GM18507 (cell line): Measurements from ENCODE around the gene TNPO1.
A peak's percentile ranks its signal among the peaks of the same experiment; 100 is the strongest.

ENCODE experiments used
- DNase-seq: peaks from one replicate; pipeline ENCODE4 v3.0.0; 2011; ENCODE audit warnings: low read depth; ENCODE audit not compliant: insufficient read length; ENCODE audit errors: extremely low spot score
- FAIRE-seq: peaks from 2 replicates; lab custom pipeline; 2011; peaks lifted over from hg19 to GRCh38; lab: Jason Lieb, UNC

The TNPO1 gene

DNA sequence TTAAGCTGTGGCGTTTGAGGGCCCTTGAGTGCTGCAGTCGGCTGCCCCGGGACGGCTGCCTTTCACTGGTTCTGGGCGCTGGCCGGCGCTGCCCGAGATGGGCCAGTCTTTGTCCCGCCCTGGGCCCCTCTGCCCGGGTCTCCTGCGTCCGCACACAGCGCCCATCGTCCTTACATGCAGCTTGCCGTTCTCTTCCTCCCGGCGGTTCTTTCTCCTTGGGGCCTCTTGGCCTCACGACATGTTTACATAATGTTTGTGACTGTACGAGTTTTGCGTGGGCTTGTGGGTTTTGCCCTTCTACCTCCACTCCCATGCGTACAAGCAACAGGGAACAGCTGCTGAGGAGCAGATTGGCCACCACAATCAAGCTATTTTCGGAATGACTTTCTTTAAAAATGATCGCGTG is 618 bp downstream of the TNPO1 start:
- DNase-seq (peak; percentile 17), FAIRE-seq (peak; percentile 67)

GRCh38 chr5:72817671-72818266 is 1.3 kb downstream of the TNPO1 start:
- DNase-seq = no peak
- FAIRE-seq = no peak

GRCh38 chr5:72818866-72819534 is 2.5 kb downstream of the TNPO1 start:
- FAIRE-seq (peak; percentile 54), DNase-seq (no peak)

GRCh38 chr5:72821776-72822175 is 5.3 kb downstream of the TNPO1 start:
- DNase-seq = no peak
- no peak for FAIRE-seq

GRCh38 chr5:72822944-72823343 is 6.5 kb downstream of the TNPO1 start:
- DNase-seq (no peak), FAIRE-seq (no peak)

DNA sequence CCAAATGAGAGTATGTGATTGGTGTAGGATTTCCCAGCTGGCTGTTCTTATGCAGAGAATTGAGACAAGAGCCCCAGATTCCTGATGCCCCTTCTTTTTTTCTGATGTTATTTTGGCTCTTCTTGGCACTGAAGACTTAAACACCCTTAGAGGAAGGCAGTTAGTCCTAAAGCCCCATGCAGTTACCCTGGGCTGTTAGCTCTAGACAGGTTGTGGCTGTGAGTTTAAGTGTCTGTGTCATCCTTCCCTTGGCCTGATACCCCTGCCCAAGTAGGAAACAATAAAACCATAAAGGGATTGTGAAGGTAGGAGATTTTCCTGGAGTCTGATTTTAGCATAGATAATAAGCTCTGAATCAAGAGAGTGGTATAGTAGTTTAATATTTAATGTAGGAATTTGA is 13.2 kb downstream of the TNPO1 start:
- DNase-seq (no peak), FAIRE-seq (no peak)

GRCh38 chr5:72830362-72830761 is 13.9 kb downstream of the TNPO1 start:
- DNase-seq (no peak), FAIRE-seq (no peak)

GRCh38 chr5:72831685-72832084 is 15.2 kb downstream of the TNPO1 start:
- no peak for FAIRE-seq
- DNase-seq = no peak

DNA sequence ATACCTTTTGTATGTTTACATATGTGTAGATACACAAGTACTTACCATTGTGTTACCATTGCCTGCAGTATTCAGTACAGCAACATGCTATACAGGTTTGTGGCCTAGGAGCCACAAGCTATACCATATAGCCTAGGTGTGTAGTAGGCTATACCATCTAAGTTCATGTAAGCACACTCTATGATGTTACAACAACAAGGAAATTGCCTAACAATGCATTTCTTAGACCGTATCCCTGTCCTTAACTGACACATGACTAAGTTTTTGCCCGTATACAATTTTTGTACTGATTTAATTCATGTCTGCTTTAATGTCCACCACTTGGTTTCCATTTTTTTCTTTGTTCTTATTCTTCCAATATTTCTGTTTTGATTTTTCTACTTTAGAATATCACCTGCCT is 18.5 kb downstream of the TNPO1 start:
- DNase-seq (no peak), FAIRE-seq (no peak)

DNA sequence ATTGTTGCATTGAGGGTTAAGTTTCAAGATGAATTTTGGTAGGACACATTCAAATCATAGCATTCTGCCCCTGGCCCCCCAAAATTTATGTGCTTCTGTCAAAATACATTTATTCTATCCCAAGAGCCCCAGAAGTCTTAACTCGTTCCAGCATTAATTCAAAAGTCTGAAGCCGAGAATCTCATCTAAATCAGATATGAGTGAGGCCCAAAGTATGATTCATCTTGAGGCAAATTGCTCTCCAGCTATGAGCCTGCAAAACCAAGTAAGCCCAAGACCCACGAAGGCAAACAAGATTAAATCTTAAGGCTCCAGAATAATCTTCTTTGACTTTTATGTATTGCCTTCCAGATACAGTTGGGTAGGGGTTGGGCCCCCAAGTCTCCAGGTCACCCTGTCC is 19.2 kb downstream of the TNPO1 start:
- no peak for DNase-seq
- no peak for FAIRE-seq

GRCh38 chr5:72836810-72837209 is 20.3 kb downstream of the TNPO1 start:
- no peak for DNase-seq
- peak; percentile 41 for FAIRE-seq

DNA sequence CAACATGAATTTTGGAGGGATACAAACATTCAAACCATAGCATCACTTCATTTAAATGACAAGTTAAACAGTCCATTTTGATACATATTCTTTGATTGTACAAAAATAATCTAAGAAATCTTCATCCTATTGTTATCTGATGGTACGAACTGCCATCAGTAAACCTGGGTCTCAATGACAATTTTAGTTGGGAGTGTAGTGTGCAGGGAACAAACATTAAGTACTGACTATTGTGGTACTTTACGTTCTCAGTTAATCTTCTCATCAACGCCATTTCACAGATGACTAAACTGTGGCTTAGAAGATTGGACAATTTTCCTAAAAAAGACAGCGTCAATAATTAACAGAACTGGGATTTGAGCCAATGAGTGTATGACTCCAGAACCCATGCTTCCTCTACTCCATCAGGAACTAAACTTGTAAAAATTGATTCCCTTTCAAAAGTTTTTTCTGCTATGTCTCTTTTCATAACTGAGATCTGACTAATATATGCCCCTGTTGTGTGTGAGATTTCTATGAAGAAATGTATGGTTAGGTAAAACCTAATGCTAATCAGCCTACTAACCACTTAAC is 21.1 kb downstream of the TNPO1 start:
- FAIRE-seq = no peak
- no peak for DNase-seq

DNA sequence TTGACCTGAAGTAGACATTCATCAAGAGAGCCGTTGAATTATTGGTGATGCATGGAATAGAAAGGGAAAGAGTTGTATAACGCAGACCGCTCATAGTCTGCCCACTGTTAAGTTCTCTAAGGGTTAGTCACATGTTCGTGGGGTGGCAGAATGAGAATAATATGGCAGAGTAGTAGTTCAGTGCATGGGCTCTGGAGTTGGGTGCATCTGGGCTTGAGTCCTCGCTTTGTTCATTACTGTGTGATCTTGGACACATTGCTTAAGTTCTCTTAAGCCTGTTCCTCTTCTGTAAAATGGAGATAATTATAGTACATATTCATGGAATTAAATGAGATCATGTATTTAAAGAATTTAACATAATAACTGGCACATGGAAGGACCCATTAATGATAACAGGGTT is 23.6 kb downstream of the TNPO1 start:
- FAIRE-seq = no peak
- no peak for DNase-seq

- no peak for FAIRE-seq
- DNase-seq = no peak
Measured at GRCh38 chr5:72841756-72842535, 25.5 kb downstream of the TNPO1 start.

DNA sequence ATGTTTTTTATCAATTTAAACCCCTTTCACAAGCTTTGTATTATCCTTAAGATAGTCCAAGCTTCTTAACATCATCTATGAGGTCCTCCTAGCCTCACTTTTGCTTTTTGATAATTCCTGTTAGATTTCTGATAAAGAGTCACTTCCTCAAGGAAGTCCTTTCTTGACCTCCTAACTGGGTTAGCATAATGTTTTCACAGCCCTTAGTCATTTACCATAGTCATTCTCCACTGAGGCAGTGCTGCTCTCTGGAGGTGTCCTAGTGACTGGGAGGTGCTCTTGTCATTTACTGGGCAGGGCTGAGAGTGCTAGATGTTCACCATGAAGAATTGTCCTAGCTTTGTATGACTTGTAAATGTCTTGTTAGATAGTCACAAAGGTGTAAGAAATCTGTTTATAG is 26.4 kb downstream of the TNPO1 start:
- FAIRE-seq = no peak
- no peak for DNase-seq

DNA sequence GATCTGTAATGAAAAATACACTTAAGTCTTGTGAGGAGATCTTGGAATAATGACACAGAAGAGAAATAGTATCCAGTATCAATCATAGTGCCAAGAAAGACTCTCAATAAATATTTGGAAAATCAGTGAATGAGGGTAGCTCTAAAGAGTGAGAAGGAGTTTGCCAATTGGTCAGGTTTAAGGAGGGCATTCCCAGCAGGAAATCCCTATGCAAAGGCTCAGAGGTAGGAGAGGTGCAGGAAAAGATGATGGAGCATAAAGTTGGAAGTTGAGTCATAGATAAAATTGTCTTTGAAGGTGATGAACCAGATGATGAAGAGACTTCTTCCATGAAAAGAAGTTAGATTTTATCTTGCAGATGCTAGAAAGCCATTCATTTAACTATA is 27.8 kb downstream of the TNPO1 start:
- no peak for DNase-seq
- no peak for FAIRE-seq

DNA sequence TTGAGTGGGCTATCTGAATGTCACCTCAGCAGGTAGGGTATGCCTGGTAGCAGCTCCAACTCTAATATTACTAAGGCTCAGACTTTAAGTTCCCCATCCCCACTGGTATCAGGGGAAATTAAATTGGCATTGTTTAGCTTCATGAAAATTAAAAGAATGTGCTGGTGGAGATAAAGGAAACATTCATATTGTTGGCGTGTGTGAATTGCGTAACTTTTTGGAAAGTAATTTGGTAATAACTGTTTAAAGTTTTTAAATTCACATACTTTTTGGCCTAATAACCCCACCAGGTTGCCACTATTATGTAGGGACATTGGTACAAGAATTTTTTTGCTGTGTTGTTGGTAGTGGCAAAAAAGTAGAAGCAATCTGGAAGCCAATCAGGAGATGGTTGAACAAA is 29.4 kb downstream of the TNPO1 start:
- no peak for DNase-seq
- no peak for FAIRE-seq

DNA sequence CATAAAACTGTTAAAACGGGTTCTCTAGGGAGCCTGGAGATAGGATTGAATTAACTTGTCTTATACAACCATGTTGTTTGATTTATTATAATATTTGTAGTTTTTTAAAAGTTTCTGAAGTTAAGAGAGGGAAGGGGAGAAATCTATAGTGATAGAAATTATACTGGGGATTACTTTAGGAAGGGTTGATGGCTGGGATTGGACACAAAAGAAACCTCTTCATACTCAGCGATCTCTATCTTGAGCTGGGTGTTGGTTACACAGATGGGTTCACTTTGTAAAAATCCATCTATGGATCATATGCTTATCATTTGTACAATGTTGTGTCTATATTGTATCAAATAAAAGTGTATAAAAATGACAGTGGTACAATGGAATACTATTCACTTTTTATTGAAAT is 30.0 kb downstream of the TNPO1 start:
- no peak for FAIRE-seq
- DNase-seq = no peak

DNA sequence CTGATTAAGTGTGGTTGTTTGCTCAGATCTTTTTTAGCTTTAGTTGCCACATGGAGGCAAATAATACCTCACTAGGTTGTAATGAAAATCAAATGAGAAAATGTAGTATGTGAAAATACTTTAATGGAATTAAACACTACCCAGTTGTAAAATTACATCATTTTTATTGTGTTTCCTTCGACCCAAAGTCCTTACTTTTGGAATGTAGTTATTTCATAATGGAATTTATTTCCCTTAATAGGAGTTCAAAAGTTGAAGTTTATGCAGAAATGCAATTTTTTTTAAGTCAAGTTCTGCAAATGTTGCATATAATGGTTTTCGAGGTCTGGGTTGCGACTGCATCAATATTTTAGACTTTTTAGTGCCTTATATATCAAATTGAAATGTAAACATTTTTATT is 31.0 kb downstream of the TNPO1 start:
- FAIRE-seq (no peak), DNase-seq (no peak)

DNA sequence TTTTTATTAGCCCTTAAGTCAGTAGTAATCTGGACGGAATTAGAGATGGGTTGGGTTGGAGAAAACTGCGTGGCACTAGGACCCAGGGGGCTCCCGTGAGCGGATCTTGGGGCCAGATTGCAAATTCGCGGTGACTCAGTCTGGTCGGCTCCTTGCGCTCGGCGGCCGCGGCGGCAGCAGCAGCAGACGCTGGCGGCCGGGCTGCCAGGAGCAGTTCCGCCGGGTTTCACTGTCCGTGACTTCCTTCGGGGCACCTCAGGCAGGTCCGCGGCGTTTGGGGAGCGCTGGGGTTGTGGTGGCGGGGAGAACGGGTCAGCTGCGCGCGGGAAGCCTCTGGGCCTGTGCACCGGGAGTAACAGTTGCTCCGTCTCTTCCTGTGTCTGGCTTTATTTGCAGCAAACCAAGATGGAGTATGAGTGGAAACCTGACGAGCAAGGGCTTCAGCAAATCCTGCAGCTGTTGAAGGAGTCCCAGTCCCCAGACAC is 31.6 kb downstream of the TNPO1 start:
- DNase-seq = peak; percentile 29
- peak; percentile 94 for FAIRE-seq
